Suprapubic skin (tissue), 4 donors: Measurements from ENCODE around the gene APLNR.

Experiments used
- EP300 ChIP-seq: sonication (generic); formaldehyde crosslinking; IDR thresholded peaks from one replicate; pipeline ENCODE4 v1.6.1; 2017; ENCODE audit warnings: antibody characterized with exemption
- POLR2A ChIP-seq, 2 donors: fragments of 450-650 bp; IDR thresholded peaks; one replicate each; pipeline ENCODE4 v1.6.1; 2017; ENCODE audit warnings: antibody characterized with exemption in 2 of 2, mild to moderate bottlenecking in 2 of 2, moderate library complexity in 2 of 2
- POLR2AphosphoS5 ChIP-seq, 3 donors: sonication (generic); formaldehyde crosslinking; IDR thresholded peaks; one replicate each; pipeline ENCODE4 v1.6.1; 2017; ENCODE audit warnings: antibody characterized with exemption in 3 of 3
- TF ChIP-seq, protein P1 (sequence below), 2 donors: fragments of 200-600 bp in 1 of 2; fragments of 450-650 bp in 1 of 2; sonication (generic) in 1 of 2; IDR thresholded peaks; one replicate each; pipeline ENCODE4 v1.5.1; 2016 to 2019; ENCODE audit warnings: antibody characterized with exemption in 2 of 2, mild to moderate bottlenecking in 1 of 2, moderate library complexity in 1 of 2

DNA sequence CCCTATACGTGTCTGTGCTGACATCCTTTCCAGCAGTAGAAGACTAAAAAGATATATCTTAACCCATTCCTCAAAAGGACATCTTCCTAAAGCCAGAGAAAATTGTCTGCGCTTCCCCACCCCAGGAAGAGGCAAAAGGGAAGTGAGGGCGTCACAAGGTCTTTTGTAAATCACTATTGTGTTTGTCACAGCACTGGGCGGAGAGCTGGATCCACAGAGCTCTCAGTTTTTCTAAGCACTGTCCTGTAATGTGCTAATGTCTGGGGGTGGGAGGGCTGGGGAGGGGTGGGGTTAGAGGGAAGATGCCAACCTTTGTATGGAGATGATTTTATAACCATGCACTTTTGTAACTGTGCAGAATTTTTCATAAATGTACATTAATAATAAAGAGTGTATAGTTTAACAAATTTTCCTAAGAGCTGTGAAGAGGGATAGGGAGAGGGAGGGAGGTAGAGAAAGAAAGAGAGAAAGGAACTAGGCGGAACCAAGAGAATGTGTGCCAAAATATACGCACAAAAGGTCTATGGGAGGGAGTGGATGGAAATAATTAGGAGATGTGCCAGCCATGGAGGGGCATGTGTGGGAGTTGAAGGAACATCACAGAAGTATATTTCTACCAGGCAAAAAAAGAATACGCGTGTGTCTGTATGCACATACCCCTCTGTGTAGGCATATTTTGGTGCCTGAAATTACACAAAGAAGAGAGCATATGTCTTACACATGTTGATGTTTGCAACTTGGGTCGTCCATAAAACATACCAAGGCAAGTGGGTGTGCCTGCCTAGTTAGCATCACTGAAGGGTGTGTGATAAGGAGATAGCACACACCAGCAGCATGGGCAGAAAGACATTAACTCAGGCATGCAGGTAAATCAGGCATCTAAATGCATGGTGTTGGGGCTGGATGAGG is 45.5 kb downstream of the APLNR start:
- TF ChIP-seq, protein P1, sequence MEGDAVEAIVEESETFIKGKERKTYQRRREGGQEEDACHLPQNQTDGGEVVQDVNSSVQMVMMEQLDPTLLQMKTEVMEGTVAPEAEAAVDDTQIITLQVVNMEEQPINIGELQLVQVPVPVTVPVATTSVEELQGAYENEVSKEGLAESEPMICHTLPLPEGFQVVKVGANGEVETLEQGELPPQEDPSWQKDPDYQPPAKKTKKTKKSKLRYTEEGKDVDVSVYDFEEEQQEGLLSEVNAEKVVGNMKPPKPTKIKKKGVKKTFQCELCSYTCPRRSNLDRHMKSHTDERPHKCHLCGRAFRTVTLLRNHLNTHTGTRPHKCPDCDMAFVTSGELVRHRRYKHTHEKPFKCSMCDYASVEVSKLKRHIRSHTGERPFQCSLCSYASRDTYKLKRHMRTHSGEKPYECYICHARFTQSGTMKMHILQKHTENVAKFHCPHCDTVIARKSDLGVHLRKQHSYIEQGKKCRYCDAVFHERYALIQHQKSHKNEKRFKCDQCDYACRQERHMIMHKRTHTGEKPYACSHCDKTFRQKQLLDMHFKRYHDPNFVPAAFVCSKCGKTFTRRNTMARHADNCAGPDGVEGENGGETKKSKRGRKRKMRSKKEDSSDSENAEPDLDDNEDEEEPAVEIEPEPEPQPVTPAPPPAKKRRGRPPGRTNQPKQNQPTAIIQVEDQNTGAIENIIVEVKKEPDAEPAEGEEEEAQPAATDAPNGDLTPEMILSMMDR (IDR thresholded peaks at IDR 0.05), result no peak
- TF ChIP-seq POLR2AphosphoS5 (IDR thresholded peaks at IDR 0.05) (no peak), EP300 (no peak), POLR2A (IDR thresholded peaks at IDR 0.05) (no peak)
